ENCODE measurements around the gene ELMO3. TPM values are rescaled to one million over a fixed set of nuclear protein-coding genes. Genes with fewer than 3 reads are reported as not detected.

Gene ELMO3
- total RNA-seq, 1 experiment from 2014 or later: 2.0 TPM

GRCh38 chr16:67155295-67156142, 43.4 kb upstream of the ELMO3 start:
- H3K4me1 ChIP-seq (ENCODE audit: control insufficient read depth, insufficient read depth, low read length): peaks cover 8% of the 10 kb centered on the region
- no peaks in the 10 kb centered on the region for H3K36me3 ChIP-seq (ENCODE audit: control insufficient read depth, insufficient read depth, low read length)
- no peaks in the 10 kb centered on the region for H3K9me3 ChIP-seq (ENCODE audit: control insufficient read depth, insufficient read depth, low read depth, low read length)
- in situ Hi-C loops (cut with HindIII; ENCODE audit: low pct_unique_long_range_greater_than_20kb, low sequenced_read_pairs): no loop called here
- H3K27ac ChIP-seq (ENCODE audit: low read length): no peak overlapping the region
- H3K4me3 ChIP-seq (ENCODE audit: low read depth in 2 of 2, low read length in 2 of 2): peak overlapping the region in 1 of 2 experiments; percentile 16; a peak in 2 of 4 replicates
- CTCF ChIA-PET: interaction anchor here (0.5 to 1.3 kb wide), 8 partner anchors 14 to 203 kb away, joined by 3 to 5 read pairs (median 3); no protein-coding TSS in a partner anchor
- peak; percentile 57 for ATAC-seq
- BruUV-seq (replicated peaks): no TSS peak
- no peak for TF ChIP-seq REST (IDR thresholded peaks at IDR 0.05; ENCODE audit: insufficient read depth in 1 of 2, low read depth in 2 of 2, low read length in 1 of 2)
- TF ChIP-seq TCF7L2 (IDR thresholded peaks at IDR 0.05; ENCODE audit: low read depth, low read length): no peak
- TF ChIP-seq CTCF (IDR thresholded peaks at IDR 0.05): peak; percentile 96
- TF ChIP-seq POLR2AphosphoS5 (IDR thresholded peaks at IDR 0.05; ENCODE audit: low read depth, low read length): no peak
- POLR2A ChIA-PET: no interaction called here
- no peaks in the 10 kb centered on the region for H3K27me3 ChIP-seq (ENCODE audit: control insufficient read depth, insufficient read depth, low read length)
- DNase-seq (ENCODE audit: low read depth, low spot score): no peak
- intact Hi-C loops (cut with micrococcal nuclease; ENCODE audit: unreplicated experiment): loop anchor here (10.0 kb wide), 2 partner anchors 141 to 181 kb away; no protein-coding TSS in a partner anchor

GRCh38 chr16:67156143-67156844, 42.6 kb upstream of the ELMO3 start:
- POLR2A ChIA-PET: no interaction called here
- BruUV-seq (replicated peaks): no TSS peak

More at GRCh38 chr16:67156143-67156844, 42.6 kb upstream of the ELMO3 start:
- H3K9me3 ChIP-seq (ENCODE audit: control insufficient read depth, insufficient read depth, low read depth, low read length): no peaks in the 10 kb centered on the region
- no peak overlapping the region for H3K4me3 ChIP-seq (ENCODE audit: low read depth in 2 of 2, low read length in 2 of 2)
- H3K27ac ChIP-seq (ENCODE audit: low read length): no peak overlapping the region
- DNase-seq (ENCODE audit: low read depth, low spot score) (no peak), ATAC-seq (no peak)
- H3K27me3 ChIP-seq (ENCODE audit: control insufficient read depth, insufficient read depth, low read length): no peaks in the 10 kb centered on the region
- intact Hi-C loops (cut with micrococcal nuclease; ENCODE audit: unreplicated experiment) (loop anchor here (10.0 kb wide), 2 partner anchors 141 to 181 kb away; no protein-coding TSS in a partner anchor), in situ Hi-C loops (cut with HindIII; ENCODE audit: low pct_unique_long_range_greater_than_20kb, low sequenced_read_pairs) (no loop called here)
- H3K36me3 ChIP-seq (ENCODE audit: control insufficient read depth, insufficient read depth, low read length): no peaks in the 10 kb centered on the region
- H3K4me1 ChIP-seq (ENCODE audit: control insufficient read depth, insufficient read depth, low read length): peaks cover 6% of the 10 kb centered on the region
- TF ChIP-seq SIN3A (IDR thresholded peaks at IDR 0.05; ENCODE audit: borderline replicate concordance, insufficient read depth, low read depth, low read length): no peak
- no peak for TF ChIP-seq TCF7L2 (IDR thresholded peaks at IDR 0.05; ENCODE audit: low read depth, low read length)
- no peak for TF ChIP-seq REST (IDR thresholded peaks at IDR 0.05; ENCODE audit: insufficient read depth in 1 of 2, low read depth in 2 of 2, low read length in 1 of 2)
- no peak for TF ChIP-seq POLR2AphosphoS5 (IDR thresholded peaks at IDR 0.05; ENCODE audit: low read depth, low read length)
- TF ChIP-seq CTCF (IDR thresholded peaks at IDR 0.05): no peak
- CTCF ChIA-PET: no interaction called here
